VCaP (cell line): ENCODE data around the gene PPP2R3A.

Experiments
- H3K27ac ChIP-seq: fragments of 450-650 bp; 2 replicates; pipeline ENCODE4 v1.5.1; 2017
- CTCF ChIP-seq: fragments of 450-650 bp; conservative IDR thresholded peaks from 2 replicates; pipeline ENCODE4 v1.5.1; 2017; ENCODE audit warnings: mild to moderate bottlenecking, moderate library complexity

The PPP2R3A gene

GRCh38 chr3:136173939-136174490, 208.5 kb downstream of the PPP2R3A start:
- no peak overlapping the region for H3K27ac ChIP-seq
- TF ChIP-seq CTCF = no peak

DNA sequence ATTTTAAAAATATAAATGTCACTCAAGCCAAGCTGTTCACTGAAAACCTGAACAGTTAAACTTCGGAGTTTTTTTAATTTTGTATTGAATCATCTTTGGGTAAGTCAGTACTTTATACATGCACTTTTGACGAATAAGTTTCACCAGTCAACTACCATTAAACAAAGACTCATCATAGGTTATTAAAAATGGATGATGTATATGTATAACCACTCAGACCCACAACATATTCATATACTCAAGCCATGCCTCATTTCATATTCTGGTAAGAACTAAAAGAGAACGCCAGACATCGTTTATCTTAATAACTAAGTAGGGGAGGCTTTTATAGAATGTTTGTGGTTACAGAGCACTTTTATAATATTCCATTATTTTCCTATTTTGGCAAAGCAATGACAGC, 212.3 kb downstream of the PPP2R3A start:
- no peak overlapping the region for H3K27ac ChIP-seq
- no peak for TF ChIP-seq CTCF

DNA sequence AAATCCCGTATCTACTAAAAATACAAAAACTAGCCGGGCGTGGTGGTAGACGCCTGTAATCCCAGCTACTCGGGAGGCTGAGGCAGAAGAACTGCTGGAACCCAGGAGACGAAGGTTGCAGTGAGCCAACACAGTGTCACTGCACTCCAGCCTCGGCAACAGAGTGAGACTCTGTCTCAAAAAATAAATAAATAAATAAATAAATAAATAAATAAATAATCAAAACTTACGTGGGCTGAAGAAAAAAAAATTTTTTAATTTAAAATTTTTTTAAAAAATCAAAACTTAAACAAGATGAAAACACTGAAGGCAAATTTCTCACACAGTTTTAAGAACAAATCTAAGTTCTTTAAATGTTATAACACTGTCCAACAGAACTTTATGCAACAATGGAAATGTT, 216.2 kb downstream of the PPP2R3A start:
- H3K27ac ChIP-seq = no peak overlapping the region
- TF ChIP-seq CTCF = no peak

DNA sequence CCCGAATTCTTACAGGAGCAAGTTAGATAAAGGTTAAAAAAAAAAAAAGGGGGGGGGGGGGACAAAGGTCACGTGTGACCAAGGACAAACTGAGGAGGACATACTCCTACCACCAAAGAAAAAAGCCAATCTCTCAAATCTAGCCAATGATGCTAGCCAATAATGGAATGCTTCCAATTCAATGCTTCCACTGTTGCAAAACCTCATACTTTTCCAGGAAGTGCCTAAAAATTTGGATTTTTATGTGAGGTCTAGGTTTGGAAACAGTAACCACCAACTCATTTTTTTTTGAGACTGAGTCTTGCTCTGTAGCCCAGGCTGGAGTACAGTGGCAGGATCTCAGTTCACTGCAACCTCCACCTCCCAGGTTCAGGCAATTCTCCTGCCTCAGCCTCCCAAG, 219.2 kb downstream of the PPP2R3A start:
- no peak for TF ChIP-seq CTCF

DNA sequence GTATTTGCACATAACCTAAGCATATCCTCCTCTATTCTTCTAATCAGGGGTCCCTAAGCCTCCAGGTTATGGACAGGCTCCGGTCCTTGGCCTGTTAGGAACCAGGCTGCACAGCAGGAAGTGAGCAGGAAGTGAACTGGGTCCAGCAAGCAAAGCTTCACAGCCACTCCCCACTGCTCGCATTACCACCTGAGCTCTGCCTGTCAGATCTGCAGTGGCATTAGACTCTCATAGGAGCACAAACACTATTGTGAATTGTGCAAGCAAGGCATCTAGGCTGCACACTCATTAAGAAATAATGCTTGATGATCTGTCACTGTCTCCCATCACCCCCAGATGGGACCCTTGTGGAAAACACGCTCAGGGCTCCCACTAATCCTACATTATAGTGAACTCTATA, 220.8 kb downstream of the PPP2R3A start:
- H3K27ac ChIP-seq = peak overlapping the region; percentile 20; the same call in 1 of the 2 replicates
- TF ChIP-seq CTCF = no peak

More for the DNA sequence above, 219.2 kb downstream of the PPP2R3A start:
- no peak overlapping the region for H3K27ac ChIP-seq

GRCh38 chr3:136186846-136187245, 221.3 kb downstream of the PPP2R3A start:
- no peak for TF ChIP-seq CTCF
- no peak overlapping the region for H3K27ac ChIP-seq

DNA sequence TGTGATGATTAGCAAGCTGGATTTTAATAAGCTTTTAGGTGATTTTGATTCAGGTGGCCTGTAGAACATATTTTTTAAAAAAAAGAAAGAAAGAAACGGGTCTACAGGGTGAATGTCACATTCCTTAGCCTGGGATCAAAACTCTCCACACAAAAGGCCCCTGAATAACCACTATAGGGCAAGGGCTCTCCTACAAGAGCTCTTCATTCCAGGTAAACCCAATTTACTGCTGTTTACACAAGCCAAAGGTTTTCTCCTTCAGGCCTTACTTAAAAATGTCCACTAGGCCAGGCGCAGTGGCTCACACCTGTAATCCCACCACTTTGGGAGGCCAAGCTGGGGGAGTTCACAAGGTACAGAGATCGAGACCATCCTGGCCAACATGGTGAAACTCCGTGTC, 222.3 kb downstream of the PPP2R3A start:
- no peak overlapping the region for H3K27ac ChIP-seq
- no peak for TF ChIP-seq CTCF
